Suprapubic skin (tissue), 4 donors: ENCODE measurements around the gene NEAT1. TPM values are rescaled to one million over a fixed set of nuclear protein-coding genes. Genes with fewer than 3 reads are reported as not detected.

ENCODE experiments used
- DNase-seq, 2 donors: peaks; one replicate each; pipeline ENCODE4 v3.0.0-alpha.2; 2019; ENCODE audit warnings: low spot score in 2 of 2
- H3K27ac ChIP-seq: fragments of 200-600 bp; sonication (generic); one replicate; pipeline ENCODE4 v1.5.1; 2019
- H3K27me3 ChIP-seq: fragments of 200-600 bp; sonication (generic); one replicate; pipeline ENCODE4 v1.5.1; 2019
- H3K36me3 ChIP-seq: fragments of 200-600 bp; sonication (generic); one replicate; pipeline ENCODE4 v1.5.1; 2019
- H3K4me1 ChIP-seq: fragments of 200-600 bp; sonication (generic); one replicate; pipeline ENCODE4 v1.5.1; 2019
- H3K4me3 ChIP-seq: fragments of 200-600 bp; sonication (generic); one replicate; pipeline ENCODE4 v1.5.1; 2019; ENCODE audit warnings: mild to moderate bottlenecking
- H3K9me3 ChIP-seq: fragments of 200-600 bp; sonication (generic); one replicate; pipeline ENCODE4 v1.5.1; 2019
- EP300 ChIP-seq: sonication (generic); formaldehyde crosslinking; IDR thresholded peaks from one replicate; pipeline ENCODE4 v1.6.1; 2017; ENCODE audit warnings: antibody characterized with exemption
- POLR2A ChIP-seq, 2 donors: fragments of 450-650 bp; IDR thresholded peaks; one replicate each; pipeline ENCODE4 v1.6.1; 2017; ENCODE audit warnings: antibody characterized with exemption in 2 of 2, mild to moderate bottlenecking in 2 of 2, moderate library complexity in 2 of 2
- POLR2AphosphoS5 ChIP-seq, 3 donors: sonication (generic); formaldehyde crosslinking; IDR thresholded peaks; one replicate each; pipeline ENCODE4 v1.6.1; 2017; ENCODE audit warnings: antibody characterized with exemption in 3 of 3
- WGBS: methylation state at CpG from one replicate; pipeline ENCODE4 v1.1.5; 2018; 5-methylcytosine and 5-hydroxymethylcytosine counted together
- total RNA-seq, 4 donors: library from RNA; depleted of rRNA; stranded (reverse); fragments of >200 nt; gene quantifications; one replicate each; pipeline ENCODE4 v1.1.0, GENCODE V29; 2016
- TF ChIP-seq, protein P1 (sequence below), 2 donors: fragments of 200-600 bp in 1 of 2; fragments of 450-650 bp in 1 of 2; sonication (generic) in 1 of 2; IDR thresholded peaks; one replicate each; pipeline ENCODE4 v1.5.1; 2016 to 2019; ENCODE audit warnings: antibody characterized with exemption in 2 of 2, mild to moderate bottlenecking in 1 of 2, moderate library complexity in 1 of 2

The NEAT1 gene
- total RNA-seq, 4 donors from 2014 or later = 336 to 2,041 (median 481) TPM

GRCh38 chr11:65434057-65434666, 11.6 kb downstream of the NEAT1 start:
- 44% methylated on average over 6 of the region's 6 CpGs for WGBS
- Histone ChIP-seq H3K4me3 (no peak overlapping the region), H3K4me1 (peaks cover 96% of the 10 kb centered on the region), H3K27me3 (no peaks in the 10 kb centered on the region), H3K9me3 (no peaks in the 10 kb centered on the region), H3K36me3 (peaks cover 48% of the 10 kb centered on the region), H3K27ac (peak overlapping the region; percentile 14)
- DNase-seq = no peak
- TF ChIP-seq EP300 = no peak
- TF ChIP-seq, protein P1, sequence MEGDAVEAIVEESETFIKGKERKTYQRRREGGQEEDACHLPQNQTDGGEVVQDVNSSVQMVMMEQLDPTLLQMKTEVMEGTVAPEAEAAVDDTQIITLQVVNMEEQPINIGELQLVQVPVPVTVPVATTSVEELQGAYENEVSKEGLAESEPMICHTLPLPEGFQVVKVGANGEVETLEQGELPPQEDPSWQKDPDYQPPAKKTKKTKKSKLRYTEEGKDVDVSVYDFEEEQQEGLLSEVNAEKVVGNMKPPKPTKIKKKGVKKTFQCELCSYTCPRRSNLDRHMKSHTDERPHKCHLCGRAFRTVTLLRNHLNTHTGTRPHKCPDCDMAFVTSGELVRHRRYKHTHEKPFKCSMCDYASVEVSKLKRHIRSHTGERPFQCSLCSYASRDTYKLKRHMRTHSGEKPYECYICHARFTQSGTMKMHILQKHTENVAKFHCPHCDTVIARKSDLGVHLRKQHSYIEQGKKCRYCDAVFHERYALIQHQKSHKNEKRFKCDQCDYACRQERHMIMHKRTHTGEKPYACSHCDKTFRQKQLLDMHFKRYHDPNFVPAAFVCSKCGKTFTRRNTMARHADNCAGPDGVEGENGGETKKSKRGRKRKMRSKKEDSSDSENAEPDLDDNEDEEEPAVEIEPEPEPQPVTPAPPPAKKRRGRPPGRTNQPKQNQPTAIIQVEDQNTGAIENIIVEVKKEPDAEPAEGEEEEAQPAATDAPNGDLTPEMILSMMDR (IDR thresholded peaks at IDR 0.05) = no peak
- no peak for TF ChIP-seq POLR2A (IDR thresholded peaks at IDR 0.05)
- TF ChIP-seq POLR2AphosphoS5 (IDR thresholded peaks at IDR 0.05) = no peak

DNA sequence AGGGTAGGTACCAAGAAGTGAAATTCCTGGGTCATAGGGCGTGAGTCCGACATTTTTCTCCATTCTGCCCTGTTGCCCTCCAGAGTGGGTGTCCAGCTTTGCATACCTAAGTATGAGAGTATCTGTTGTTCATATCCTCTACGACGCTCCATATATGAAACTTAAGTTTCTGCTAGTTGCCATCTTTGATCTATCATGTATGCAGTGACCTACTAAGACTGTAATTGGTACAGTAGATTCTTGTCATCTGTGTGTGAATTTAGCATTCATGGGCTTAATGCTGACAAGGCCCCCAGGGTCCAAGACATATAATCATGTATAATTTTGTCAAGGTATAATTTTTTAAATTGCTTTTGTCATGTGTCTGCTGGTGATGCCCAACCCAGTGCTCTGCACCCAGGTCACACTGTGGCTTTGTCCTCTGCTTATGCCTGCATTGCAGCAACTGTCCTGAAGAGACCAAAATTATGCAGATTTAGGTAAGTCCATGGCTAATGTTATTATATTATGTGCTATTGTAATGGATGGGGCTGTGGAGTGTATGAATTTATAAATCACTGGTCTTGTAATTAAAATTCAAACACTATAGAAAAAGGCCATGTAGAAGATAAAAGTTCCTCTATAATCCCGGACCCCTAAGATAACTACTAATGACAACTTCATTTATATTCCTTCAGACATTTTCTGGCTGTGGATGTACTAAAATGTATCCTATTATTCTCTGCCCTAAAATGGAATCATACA, 12.2 kb downstream of the NEAT1 start:
- Histone ChIP-seq H3K27me3 (no peaks in the 10 kb centered on the region), H3K36me3 (peaks cover 54% of the 10 kb centered on the region), H3K9me3 (no peaks in the 10 kb centered on the region), H3K27ac (peak overlapping the region; percentile 14), H3K4me1 (peaks cover 96% of the 10 kb centered on the region), H3K4me3 (no peak overlapping the region)
- WGBS = 86% methylated on average over 5 of the region's 5 CpGs
- no peak for TF ChIP-seq POLR2A (IDR thresholded peaks at IDR 0.05)
- TF ChIP-seq, protein P1 (IDR thresholded peaks at IDR 0.05) = no peak
- TF ChIP-seq EP300 = no peak
- TF ChIP-seq POLR2AphosphoS5 (IDR thresholded peaks at IDR 0.05) = no peak
- DNase-seq = no peak

DNA sequence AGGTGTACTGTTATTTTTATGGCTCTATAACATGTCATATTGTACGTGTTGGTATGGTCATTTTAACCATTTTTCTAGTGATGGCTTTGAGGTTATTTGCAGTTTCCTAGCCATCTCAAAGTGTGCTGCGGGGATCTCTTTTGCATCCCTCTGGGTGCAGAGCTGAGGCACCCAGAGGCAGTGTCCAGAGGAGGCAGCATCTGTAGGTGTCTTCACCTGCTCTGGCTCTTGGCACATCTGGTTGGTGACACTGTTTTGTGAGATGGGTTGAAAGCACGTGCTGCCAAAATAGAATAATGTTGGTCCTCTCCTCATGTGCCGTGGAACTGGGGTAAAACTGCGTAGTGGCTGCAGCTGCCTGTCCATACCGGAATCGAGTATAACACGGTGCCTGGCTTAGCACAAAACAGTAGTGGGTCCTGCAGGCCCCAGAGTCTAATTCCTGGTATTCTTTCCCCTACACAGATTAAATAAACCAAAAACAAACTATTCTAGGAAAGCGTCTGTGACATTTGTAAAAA, 12.9 kb downstream of the NEAT1 start:
- TF ChIP-seq POLR2A (IDR thresholded peaks at IDR 0.05) = peak in 1 of 2 donors; percentile 3
- TF ChIP-seq, protein P1 (IDR thresholded peaks at IDR 0.05) = no peak
- H3K27me3 ChIP-seq = no peaks in the 10 kb centered on the region
- H3K27ac ChIP-seq = no peak overlapping the region
- peaks cover 54% of the 10 kb centered on the region for H3K36me3 ChIP-seq
- WGBS = 71% methylated on average over 9 of the region's 9 CpGs
- peaks cover 96% of the 10 kb centered on the region for H3K4me1 ChIP-seq
- H3K9me3 ChIP-seq = no peaks in the 10 kb centered on the region
- H3K4me3 ChIP-seq = no peak overlapping the region
- DNase-seq = peak in 1 of 2 donors; percentile 70

DNA sequence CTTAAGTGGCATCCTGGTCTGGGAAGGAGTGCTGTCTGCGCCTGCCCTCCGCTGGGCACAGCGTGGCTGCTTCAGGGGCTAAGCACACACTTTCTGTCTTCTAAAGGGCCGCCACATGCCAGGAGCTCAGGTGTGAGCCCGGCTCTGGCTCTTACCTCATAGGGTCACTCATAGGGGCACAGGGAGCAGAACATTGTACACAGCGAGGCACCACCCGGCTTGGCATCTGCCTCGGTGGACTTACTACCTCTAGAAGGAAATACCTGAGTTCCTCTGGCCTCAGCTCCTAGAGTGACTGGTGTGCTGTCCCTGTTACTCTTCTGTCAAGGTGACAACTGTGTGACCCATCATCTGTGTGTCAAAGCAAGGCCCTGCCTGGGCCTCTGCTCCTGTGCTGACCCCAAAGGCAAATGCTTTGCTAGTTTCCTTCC, 13.4 kb downstream of the NEAT1 start:
- TF ChIP-seq, protein P1 (IDR thresholded peaks at IDR 0.05) = no peak
- TF ChIP-seq POLR2AphosphoS5 (IDR thresholded peaks at IDR 0.05) = peak in 1 of 3 donors; percentile 30
- peak; percentile 61 to 62 for DNase-seq
- H3K36me3 ChIP-seq = peaks cover 54% of the 10 kb centered on the region
- peaks cover 96% of the 10 kb centered on the region for H3K4me1 ChIP-seq
- no peaks in the 10 kb centered on the region for H3K27me3 ChIP-seq
- peak overlapping the region; percentile 11 for H3K27ac ChIP-seq
- H3K9me3 ChIP-seq = no peaks in the 10 kb centered on the region
- 91% methylated on average over 8 of the region's 8 CpGs for WGBS
- H3K4me3 ChIP-seq = no peak overlapping the region

DNA sequence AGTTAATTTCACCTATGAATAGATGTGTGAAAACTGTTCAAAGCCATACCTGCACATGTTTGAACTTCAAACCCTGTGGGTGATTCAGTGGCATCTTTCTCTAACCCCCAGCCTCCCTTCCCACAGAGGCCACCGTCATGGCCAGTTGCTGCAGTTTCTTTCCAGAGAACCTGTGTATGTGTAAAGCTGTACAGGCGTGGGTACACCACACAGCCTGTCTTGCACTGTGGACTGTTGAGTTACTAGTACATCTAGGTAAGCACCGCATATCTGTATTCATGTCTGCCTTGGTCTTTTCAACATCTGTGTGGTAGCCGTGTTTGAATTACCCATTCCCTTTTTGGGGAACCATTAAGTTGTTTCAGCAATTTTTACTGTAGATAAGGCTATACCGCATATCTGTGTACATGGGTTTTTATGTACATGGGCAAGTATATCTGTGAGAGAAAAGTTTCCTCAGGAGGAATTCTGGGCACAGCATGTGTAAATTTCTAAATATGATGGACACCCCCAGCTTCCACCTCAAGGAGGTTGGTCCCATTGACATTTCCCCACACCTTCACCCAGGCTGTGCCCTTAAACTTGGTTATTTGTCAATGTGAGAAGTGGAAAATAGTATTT, 13.9 kb downstream of the NEAT1 start:
- peaks cover 54% of the 10 kb centered on the region for H3K36me3 ChIP-seq
- peaks cover 96% of the 10 kb centered on the region for H3K4me1 ChIP-seq

More for the DNA sequence above, 13.9 kb downstream of the NEAT1 start:
- peak overlapping the region; percentile 11 for H3K27ac ChIP-seq
- no peaks in the 10 kb centered on the region for H3K9me3 ChIP-seq
- WGBS = 71% methylated on average over 5 of the region's 5 CpGs
- no peaks in the 10 kb centered on the region for H3K27me3 ChIP-seq
- TF ChIP-seq, protein P1 (IDR thresholded peaks at IDR 0.05) = no peak
- TF ChIP-seq POLR2AphosphoS5 (IDR thresholded peaks at IDR 0.05) = no peak
- peak in 1 of 2 donors; percentile 8 for TF ChIP-seq POLR2A (IDR thresholded peaks at IDR 0.05)
- TF ChIP-seq EP300 = no peak
- peak in 1 of 2 donors; percentile 59 for DNase-seq
- no peak overlapping the region for H3K4me3 ChIP-seq
